HG02938 (cell line): ENCODE data around the gene TMEM185B.

Experiments
- ATAC-seq: cut with Tn5 transposase; IDR thresholded peaks from one replicate; pipeline ENCODE4 v1.9.1; 2021; ENCODE audit warnings: mild to moderate bottlenecking, moderate library complexity; ENCODE audit not compliant: unreplicated experiment

The TMEM185B gene

DNA sequence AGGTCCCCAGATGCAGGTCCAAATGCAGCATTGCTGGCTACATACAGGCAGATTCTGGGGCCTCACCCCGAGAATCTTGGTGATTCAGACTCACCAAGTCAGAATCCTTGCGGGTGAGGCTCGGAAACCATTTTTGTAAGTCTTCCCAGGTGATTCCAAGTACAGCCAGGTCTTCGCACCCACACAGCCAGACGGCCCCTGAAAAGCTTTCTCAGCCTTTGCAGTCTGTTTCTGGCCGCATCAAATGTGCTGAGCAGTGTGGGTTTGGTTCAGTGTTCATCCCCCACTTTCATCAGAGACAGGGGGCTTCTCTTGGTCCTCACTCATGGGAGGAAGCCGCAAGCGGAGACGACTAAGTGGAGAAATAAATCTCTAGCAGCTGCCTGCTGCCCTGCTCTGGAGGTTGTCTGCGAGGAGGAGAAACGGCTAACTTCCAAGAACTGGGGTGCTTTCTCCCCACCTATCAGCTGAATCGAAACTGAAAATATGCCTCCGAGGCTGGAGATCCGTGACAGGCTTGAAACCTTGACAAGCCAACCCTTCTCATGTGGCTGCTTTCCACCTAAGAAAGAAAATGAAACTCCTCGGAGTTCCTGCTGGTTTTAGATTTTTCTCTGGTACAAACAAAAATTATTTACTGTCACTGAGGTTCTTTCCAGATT, 8.9 kb upstream of the TMEM185B start:
- ATAC-seq: peak; percentile 88

DNA sequence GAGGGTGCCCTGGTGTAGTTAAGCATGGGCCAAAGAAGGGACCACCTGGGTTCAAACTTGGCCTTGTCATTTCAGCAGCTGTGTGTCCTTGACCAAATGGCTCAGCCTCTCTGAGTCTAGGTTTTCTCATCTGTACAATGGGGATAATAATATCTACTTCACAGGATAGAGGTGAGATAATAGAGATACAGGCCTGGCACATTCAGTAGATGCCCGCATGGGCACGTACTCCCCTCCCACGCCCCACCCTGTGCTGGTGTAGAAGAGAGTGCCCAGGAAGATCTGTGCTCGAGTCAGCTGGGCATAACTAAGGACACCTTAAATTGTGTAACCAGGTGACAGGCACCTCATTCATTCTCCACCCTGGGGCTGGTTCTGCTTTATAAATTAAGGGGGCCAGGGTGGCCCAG, 8.4 kb upstream of the TMEM185B start:
- peak; percentile 19 for ATAC-seq

DNA sequence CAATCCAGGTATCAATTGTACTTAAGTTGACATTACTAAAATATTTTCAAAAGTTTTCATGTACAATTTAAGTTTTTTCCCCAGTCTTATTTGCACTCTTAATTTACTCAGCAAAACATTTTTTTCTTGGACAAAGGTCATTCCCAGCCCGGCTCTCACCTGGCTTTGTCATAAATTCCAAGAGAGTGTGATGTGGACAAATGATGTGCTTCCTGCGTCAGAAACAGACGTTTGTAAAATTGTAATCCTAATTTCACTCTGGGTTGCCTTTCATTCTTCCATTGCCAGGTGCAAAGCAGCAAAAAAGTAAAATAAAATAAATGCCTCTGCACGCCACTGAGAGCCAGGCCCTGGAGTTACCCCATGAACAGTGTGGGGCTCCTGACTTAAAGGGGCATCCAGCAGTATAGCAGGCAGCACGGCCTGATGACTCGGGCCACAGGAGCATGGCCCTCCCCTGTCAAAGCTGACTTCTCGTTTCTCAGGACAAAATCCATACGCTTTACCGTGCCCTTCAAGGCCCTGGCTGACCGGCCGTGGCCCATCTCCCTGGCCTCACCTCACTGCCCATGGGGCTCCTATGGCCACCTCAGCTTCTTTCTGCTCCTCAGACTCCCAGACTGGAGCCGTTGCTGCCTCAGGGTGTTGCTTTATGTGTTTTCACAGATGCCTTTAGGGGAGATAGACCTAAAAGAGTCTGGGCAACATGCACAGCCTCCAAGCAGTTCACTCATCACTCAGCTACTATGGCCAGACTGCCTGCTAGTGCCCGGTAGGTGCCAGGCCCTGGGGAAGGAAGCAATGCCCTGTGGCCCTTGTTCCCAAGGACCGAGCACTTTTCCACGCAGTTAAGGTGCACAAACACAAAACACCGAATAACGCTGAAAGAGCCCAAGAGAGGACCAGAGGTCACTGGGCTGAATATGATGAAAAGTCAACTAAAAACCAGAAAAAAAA, 7.6 kb upstream of the TMEM185B start:
- ATAC-seq: no peak

DNA sequence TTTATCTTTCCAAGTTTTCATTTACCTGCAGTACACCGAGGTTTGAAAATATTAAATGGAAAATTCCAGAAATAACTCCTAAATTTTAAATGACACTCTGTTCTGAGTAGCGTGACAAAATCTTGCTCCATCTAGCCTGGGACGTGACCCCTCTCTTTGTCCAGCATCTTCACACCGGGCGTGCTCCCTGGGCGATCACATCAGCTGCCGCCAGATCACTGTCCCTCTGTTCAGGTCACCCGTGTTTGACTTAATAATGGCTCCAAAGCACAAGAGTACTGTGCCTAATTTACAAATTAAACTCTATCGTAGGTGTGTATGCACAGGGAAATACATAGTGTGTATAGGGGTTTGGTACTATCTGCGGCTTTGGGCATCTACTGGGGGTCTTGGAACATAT, 6.1 kb upstream of the TMEM185B start:
- ATAC-seq: no peak

DNA sequence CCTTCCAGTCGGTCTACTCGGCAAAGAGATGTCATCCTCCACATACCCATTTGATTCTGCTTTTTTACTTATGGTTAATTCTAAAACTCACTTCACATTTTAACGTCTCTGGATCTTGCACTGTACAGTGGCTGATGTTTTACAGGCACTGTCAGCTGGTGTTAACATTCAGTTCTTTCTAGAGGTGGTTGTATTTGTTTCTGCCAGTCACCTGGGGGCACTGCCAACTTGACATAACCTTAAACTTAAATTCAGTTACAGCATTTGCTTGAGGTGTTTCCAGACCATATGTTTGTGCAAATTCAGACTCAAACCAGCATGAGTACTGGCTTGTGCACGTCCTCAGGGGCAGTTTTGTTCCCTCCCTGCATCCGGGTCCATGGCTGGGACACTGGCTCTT, 5.3 kb upstream of the TMEM185B start:
- ATAC-seq: no peak

DNA sequence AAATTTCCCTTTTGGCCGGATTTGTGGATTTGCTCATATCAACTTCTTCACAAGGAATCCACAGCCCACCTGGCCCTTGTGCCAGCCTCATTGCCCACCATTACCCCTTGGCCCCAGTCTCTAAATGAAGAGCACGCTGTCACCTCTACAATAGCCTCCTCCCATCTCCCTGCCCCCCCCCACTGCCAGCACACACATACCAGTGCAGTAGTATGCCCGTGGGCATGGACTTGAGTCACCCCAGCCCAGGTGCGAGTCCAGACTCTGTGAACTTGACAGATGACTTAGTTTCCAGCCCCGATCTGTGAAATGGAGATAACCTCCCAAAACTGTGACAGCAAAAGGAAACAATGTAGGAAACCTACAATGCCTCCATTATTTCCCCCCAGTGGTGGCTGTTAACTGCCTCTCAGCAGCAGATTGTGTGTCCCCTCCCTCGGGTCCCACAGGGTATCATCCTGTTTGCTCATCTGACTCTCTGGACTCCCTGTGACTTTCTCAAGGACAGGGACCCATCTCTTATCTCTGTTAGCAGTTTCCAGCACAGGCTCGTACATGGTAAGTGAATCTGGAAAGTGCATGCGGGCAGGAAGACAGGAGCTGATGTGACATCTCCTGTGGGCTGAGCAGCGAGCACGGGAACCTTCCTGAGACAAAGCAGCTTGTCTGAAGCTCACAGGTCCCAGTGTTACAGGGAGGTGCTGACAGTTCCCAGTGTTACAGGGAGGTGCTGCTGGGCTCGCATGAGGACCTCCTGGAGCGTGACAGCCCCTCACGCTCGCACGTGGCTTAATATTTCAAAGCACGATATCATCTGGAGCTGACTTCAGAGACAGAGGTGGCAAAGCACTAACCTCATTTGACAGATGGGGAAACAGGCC, 4.2 kb upstream of the TMEM185B start:
- ATAC-seq: no peak

DNA sequence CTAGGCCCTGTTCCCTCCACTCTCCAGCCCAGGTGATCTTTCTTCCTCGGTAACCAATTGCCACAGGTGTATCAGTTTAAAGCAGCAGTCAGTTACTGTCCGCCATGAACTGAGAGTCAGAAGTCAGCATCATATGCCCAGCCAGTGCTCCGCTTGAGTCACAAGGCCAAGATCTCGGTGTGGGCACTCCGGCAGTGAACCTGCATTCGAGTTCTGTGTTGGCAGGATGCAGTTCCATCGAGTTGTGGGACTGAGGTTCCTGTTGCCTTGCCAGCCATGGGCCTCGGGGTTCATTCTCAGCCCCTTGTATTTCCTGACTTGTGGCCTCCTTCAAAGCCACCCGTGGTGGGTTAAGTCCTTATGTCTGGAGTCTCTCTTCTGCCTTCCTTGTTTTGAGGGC, 3.1 kb upstream of the TMEM185B start:
- ATAC-seq: no peak

DNA sequence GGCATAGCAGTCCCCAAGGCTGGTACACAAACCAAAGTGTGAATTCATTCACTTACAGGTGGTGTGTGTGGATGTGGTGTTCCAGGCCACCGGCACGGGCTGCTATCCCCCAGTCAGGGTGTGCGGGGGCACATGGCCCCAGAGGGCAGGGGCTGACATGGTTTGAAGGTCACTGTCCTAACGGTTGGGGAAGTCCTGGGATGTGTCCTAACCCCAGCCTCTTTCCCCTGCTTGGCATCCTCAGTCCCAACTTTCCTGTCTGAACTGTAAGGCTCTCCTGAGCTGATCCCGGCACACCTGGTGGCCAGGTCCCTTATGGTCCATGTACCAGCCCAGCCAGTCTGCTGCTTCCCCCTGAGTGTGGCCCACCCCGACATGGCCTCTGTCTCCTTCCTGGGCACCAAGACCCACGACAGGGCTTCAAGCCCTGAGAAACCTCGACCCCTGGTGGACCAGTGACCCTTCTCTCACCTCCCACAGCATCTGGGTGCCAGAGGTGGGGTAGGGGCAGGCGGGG, 2.4 kb upstream of the TMEM185B start:
- ATAC-seq: no peak

DNA sequence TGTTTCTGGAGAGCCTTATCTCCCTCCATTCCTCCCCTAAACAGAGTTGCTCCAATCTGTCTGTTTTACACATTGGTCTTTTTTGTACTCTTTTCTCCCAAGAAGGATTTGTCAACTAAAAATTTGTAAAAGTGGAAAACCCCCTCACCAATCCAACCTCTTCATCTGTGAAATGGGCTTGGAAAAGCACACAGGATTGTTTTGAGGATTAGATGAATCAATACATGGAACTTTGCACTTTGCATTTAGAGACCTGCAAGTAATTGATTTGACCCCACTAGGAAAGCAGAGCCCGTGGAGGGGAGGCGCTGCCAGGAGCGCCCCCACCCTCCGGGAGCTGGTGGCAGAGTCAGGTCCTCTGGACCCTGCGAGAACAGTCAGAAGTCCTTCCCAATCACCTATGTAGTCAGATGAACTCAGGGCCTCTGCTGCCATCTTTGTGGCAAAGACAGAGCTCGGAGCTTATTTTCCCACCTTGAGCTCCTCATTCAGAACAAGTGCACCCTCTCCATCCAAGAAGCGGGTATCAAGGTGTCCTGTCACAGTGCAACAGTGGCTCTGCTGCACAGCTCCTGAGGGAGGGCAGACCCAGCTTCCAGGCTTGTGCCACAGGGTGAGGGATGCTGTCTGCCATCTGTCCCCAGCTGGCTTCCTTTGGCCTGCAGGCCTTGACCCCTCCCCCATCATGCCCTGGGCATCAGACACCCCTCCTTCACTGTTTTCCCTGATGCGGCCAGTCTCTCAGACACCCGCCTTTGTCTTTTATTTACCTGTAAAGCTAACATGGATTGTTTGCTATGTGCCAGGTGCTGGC, 1.7 kb upstream of the TMEM185B start:
- no peak for ATAC-seq

DNA sequence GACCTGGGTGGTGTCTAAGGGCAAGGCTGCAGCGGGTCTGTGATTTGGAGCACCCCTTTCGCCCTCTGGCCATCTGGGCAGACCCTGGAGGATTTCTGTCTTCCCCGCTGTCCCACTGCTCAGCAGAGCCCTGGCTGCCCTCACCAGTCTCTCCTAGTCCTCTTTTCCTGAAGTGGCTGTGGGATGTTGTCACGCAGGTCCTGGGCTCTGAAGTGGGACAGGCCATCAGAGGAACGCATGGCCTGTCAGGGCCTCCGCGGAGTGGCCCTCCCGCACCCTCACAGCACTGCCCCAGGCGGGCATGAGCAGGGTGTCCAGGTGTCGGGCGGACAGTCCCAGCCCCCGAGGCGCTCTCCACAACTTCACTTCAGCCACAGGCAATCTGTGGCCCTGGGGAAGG, 1.1 kb upstream of the TMEM185B start:
- ATAC-seq: no peak

DNA sequence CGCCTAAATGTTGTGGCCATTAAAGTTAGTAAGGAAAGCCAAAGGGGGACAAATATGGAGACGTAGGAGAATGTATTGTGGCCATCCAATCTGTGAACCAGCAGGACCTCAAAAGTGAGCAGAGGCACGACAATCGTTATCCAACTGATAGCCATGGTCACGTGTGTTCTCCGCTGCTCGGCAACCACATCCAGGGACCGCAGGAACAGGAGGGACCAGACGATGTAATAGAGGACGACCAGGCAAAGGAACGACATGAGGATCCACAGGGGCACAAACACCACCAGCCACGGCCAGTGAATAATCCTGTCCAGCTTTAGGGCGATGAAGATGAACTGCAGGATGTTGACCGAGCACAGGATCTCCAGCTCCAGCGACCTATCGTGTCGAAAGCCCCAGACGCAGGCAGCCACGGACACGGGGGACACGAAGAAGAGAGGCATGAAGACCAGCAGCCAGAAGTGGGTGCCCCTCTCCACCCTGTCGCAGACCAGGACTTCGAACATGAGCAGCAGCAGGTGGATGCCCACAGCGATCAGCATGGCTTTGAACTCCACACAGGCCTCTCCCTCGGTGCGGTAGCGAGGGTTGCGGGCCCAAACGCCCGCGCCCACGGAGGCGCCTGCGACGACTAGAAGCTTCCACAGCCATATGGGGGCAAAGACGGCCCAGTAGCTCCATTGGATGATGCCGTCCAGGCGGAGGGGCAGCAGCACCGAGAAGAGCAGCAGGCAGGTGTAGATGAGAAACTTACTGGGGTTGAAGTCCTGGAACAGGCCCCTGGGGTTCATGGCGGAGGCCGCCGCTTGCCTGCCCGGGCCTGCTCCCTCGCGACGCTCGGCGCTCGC, 790 bp downstream of the TMEM185B start:
- ATAC-seq: no peak

DNA sequence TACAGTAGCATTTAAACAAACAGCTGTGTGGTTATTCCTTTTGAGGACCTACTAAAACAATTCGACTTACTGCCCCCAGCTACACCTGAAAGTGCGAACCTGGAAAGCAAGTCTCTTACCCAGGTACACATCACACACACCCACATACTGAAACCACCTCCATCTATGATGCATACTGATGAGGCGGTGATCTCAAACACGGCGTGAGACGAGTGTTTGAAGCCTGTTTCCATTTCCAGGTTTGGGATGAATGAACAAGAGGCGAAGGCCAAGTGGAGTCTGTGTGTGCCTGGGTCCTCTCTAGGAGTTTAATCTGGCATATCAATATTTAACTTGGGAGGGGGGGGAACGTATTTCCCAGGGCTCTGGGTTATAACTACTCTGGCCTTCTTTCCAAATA, 1.6 kb downstream of the TMEM185B start:
- ATAC-seq: no peak

DNA sequence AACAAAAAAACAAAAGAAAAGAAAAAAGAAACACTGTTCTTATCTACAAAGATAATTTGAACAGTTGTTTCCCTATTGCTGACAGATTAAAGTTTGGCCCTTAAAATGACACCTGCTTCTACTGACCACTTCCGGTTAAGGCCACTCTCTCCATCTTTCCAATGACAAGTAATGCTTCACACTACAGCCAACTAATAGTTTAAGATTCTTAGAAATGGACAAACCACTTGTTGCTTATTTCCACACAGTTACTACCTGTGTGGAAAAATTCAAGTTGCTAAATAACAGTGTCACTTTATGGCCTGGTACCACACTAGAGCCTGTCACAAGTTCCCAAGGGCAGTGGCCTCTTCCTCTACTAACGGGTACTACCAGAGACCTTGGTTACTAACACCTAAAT, 2.4 kb downstream of the TMEM185B start:
- ATAC-seq: no peak

DNA sequence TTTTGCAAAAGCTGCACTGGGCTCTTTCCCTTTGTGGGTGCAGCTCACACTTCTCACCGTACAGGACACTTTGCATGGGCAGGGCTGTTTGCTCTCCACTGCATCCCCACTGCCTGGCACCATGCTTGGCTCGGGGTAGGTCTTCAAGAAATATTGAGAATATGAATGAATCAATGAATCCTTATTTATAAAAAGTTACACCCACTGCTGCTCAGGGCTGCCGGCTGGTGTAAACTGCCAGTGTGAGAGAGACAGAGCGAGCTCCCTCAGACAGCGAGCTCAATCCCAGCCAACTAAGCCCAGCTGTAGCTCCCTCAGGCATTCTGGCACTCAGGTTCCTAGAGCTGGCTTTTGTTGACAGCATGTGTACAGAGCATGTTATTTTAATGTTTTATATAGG, 3.4 kb downstream of the TMEM185B start:
- ATAC-seq: no peak

DNA sequence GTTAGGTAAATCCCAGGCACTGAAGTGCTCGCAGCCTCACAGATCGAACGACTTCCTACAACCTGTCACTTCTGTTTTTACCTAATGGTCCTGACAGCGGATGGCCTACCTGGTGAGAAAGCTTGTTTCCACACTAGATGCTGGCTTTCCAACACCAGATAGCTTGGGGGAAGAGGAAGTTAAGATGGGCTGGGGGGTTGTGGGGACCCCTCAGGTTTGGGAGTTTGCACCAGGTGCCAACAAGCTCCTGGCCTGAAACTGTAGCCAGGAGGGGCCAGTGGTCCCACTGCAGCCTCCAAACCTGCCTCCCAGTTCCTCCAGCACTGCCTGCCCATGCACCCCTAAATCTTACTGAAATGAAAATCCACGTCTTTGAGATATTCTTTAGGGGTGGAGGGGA, 3.9 kb downstream of the TMEM185B start:
- no peak for ATAC-seq

DNA sequence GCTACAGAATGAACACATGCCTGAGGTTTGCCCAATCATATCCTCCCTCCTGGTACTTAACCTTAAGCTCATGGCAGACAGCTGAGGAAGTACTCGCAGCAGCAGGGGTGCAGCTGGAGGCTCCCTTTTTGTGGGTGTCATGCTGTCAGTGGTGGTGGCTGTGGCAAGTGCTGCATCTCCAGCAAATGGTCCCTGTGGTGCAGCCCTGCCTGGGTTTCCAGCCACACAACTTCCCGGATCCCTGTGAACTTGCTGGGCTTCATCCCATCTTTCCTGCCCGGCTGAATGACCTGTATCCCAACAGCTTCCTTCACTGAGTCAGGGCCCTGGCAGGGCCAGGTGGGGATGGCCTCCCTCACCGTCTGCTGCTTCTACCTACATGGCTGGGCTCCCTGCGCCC, 5.0 kb downstream of the TMEM185B start:
- ATAC-seq: no peak

DNA sequence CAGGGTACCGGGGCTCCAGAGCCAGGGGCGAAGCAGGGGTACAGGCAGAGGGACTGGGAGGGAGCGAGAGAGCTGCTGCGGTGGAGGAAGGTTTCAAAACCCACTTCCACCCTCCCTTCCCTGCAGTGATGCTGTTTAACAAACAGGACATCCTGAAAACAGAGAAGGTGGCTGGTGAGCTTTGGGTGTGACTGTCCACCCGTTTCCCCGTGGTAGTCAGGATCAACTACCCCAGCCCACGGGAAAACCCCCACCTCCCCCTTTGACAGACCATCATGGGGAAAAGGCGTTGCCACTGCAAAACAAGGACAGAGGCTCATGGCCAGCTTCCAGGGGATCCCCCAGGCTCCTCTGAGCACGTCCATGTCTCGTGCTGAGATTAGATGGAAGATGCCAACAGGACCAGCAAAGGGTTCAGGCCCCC, 12.9 kb downstream of the TMEM185B start:
- ATAC-seq: no peak

DNA sequence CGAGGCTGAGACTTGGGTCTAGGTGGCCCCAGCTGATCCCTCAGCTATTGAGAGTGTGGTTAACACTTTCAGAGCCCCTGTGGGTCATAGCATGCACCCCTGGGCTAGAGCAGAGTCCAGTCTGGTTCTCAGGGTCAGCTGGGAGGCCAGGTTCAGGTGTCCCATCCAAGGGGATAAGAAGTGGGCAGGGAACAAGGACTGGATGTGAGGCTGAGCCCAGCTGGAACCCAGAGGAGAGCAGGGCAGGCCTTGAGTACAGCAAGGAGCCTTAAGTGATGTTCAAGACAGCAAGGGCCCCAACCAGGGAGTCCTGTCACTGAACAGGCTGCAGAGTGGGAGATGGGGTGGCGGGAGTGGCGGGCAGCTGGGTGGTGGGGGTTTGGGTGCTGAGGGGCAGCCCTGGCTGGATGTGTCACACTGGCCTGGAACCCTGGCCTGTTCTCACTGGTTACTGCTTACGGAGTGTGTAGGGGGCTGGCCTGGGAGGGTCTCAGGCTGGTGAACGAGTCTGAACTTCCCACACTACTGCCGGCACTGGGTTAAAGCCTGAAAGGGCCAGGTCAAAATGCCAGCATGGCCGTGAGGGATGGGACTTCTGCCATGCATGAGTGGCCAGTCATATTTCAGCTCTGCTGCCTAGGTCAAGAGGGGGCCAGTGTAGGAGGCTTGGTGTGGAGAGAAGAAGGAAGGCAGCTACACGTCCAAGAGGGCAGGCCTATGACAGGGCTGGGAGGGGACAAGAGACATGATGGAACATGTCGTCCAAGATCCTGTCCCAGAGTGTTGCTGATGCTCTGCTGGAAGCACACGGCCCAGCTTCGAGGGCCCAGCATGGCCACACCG, 13.6 kb downstream of the TMEM185B start:
- ATAC-seq: no peak
